Psoas muscle (tissue), 8 donors: ENCODE measurements around the gene QSOX2. TPM values are rescaled to one million over a fixed set of nuclear protein-coding genes. Genes with fewer than 3 reads are reported as not detected.
A peak's percentile ranks its signal among the peaks of the same experiment; 100 is the strongest.

Experiments used
- ATAC-seq, 4 donors: fragments of 200-7000 bp; cut with Tn5 transposase; one replicate each; pipeline ENCODE4 v1.9.1; 2020; ENCODE audit warnings: moderate library complexity in 3 of 4, mild to moderate bottlenecking in 2 of 4
- DNase-seq, 2 donors: peaks; one replicate each; pipeline ENCODE4 v3.0.0-alpha.2; 2020
- H3K27ac ChIP-seq: fragments of 200-600 bp; one replicate; pipeline ENCODE4 v1.8.0; 2022
- H3K27me3 ChIP-seq, 3 donors: fragments of 200-600 bp in 1 of 3; one replicate each; pipeline versions ENCODE4 v1.6.1 to v1.8.0; 2013 to 2022; ENCODE audit warnings: low read length in 2 of 3, mild to moderate bottlenecking in 2 of 3, moderate library complexity in 1 of 3; ENCODE audit not compliant: insufficient read depth in 3 of 3
- H3K36me3 ChIP-seq, 2 donors: fragments of 200-600 bp in 1 of 2; one replicate each; pipeline versions ENCODE4 v1.6.1 to v1.8.0; 2013 to 2022; ENCODE audit warnings: low read depth in 1 of 2, mild to moderate bottlenecking in 1 of 2, moderate library complexity in 1 of 2; ENCODE audit not compliant: insufficient read depth in 1 of 2
- H3K4me1 ChIP-seq: fragments of 200-600 bp; one replicate; pipeline ENCODE4 v1.8.0; 2022
- H3K4me3 ChIP-seq: fragments of 200-600 bp; one replicate; pipeline ENCODE4 v1.8.0; 2022; ENCODE audit warnings: mild to moderate bottlenecking
- H3K9me3 ChIP-seq: fragments of 200-600 bp; one replicate; pipeline ENCODE4 v1.8.0; 2022
- CTCF ChIP-seq: fragments of 200-600 bp; IDR thresholded peaks from one replicate; pipeline ENCODE4 v1.8.0; 2022; ENCODE audit warnings: antibody characterized with exemption
- WGBS, 3 donors: extraction: QIAGEN DNeasy Blood & Tissue Kit; methylation state at CpG; one replicate each; pipeline versions ENCODE4 v1.1.6 to v1.1.7; 2013; 5-methylcytosine and 5-hydroxymethylcytosine counted together
- intact Hi-C, 2 donors: fragments of 100-400 bp; cut with DNase I; formaldehyde crosslinking; loops; one replicate each; pipeline versions ENCODE4 v1.11.0 to v1.14.2; 2022
- long read RNA-seq, 2 donors: library from polyadenylated mRNA; unstranded; transcript quantifications; one replicate each; pipeline ENCODE4 v2.0.0, GENCODE V29; 2021
- polyA plus RNA-seq, 3 donors: library from polyadenylated mRNA; stranded (reverse); fragments of 200-250 nt; gene quantifications; one replicate each; pipeline ENCODE4 v1.2.3, GENCODE V29; 2013
- total RNA-seq, 4 donors: library from RNA; stranded (reverse); fragmentation: NEBNext Ultra II Directional in 2 of 4; extraction: Animal tissue kit (Norgen Biotek cat#: 25700) in 2 of 4; gene quantifications; one replicate each; pipeline versions ENCODE4 v1.2.1 to v1.2.4, GENCODE V29; 2021 to 2023
- donor health status: healthy with polysubstance abuse.
- donor health status: DM: no; HTN: no; CAD: no; lungs with moderate emphysema.
- donor health status: Bipolar disorder and iron deficiency.
- donor health status: healthy.
- donor health status: DM: yes; HTN: yes; CAD: no.
- donor health status: DM: no; HTN: no; CAD: no.
- donor health status: DM: no; HTN: no; CAD: no.
- donor health status: DM: yes; HTN: yes; CAD: no.

Gene QSOX2
- total RNA-seq (1 to 10 TPM; 3.8 to 6.7 (median 5.4) TPM), polyA plus RNA-seq (1 to 10 TPM; 3.6 to 7.5 (median 5.6) TPM)
- long read RNA-seq, donor 1: 0 reads
- long read RNA-seq, donor 2, full-length matches to known transcripts: 1 of 4 reads
- long read RNA-seq, donor 2, partial matches to known transcripts: 0 of 4 reads
- long read RNA-seq, donor 2, other reads (novel, unspliced or antisense): 3 of 4 reads

GRCh38 chr9:136245219-136246150 is at the start of gene QSOX2:
TSS of gene QSOX2 (minus strand) at chr9:136245812. CDS start at chr9:136245803, 9 bp downstream.
- intact Hi-C loops: no loop called here
- WGBS, 3 donors: 0 to 4% (median 1%) methylated on average over 20 to 112 of the region's 112 CpGs

GRCh38 chr9:136295055-136295454 is 49.4 kb upstream of the QSOX2 start:
- Histone ChIP-seq H3K27me3 (peaks cover 0 to 55% (median 14%) of the 10 kb centered on the region in 3 donors), H3K4me3 (no peak overlapping the region), H3K4me1 (no peaks in the 10 kb centered on the region), H3K27ac (no peak overlapping the region), H3K36me3 (no peaks in the 10 kb centered on the region), H3K9me3 (no peaks in the 10 kb centered on the region)
- DNase-seq (no peak), ATAC-seq (no peak)
- no peak for TF ChIP-seq CTCF
- intact Hi-C loops: no loop called here
- 88 to 91% (median 90%) methylated on average over 16 of the region's 16 CpGs for WGBS, 3 donors

More at GRCh38 chr9:136245219-136246150, at the start of gene QSOX2:
- no peaks in the 10 kb centered on the region for H3K9me3 ChIP-seq
- peaks cover 12% of the 10 kb centered on the region for H3K4me1 ChIP-seq
- TF ChIP-seq CTCF: no peak
- peak within 1 kb of the TSS; percentile 88 for H3K4me3 ChIP-seq
- no peaks in the 10 kb centered on the region for H3K27me3 ChIP-seq
- peak; percentile 91 to 97 (median 93) for ATAC-seq
- peak; percentile 85 to 92 for DNase-seq
- H3K36me3 ChIP-seq: no peaks in the 10 kb centered on the region
- H3K27ac ChIP-seq: no peak within 1 kb of the TSS

GRCh38 chr9:136294437-136294836 is 48.8 kb upstream of the QSOX2 start:
- Histone ChIP-seq H3K36me3 (no peaks in the 10 kb centered on the region), H3K27ac (no peak overlapping the region), H3K27me3 (peaks cover 0 to 55% (median 15%) of the 10 kb centered on the region in 3 donors), H3K9me3 (no peaks in the 10 kb centered on the region), H3K4me3 (no peak overlapping the region), H3K4me1 (no peaks in the 10 kb centered on the region)
- 76 to 91% (median 81%) methylated on average over 5 of the region's 5 CpGs for WGBS, 3 donors
- intact Hi-C loops: no loop called here
- ATAC-seq (no peak), DNase-seq (peak in 1 of 2 donors; percentile 26)
- TF ChIP-seq CTCF: no peak

GRCh38 chr9:136293476-136294077 is 48.0 kb upstream of the QSOX2 start:
- Histone ChIP-seq H3K9me3 (no peaks in the 10 kb centered on the region), H3K36me3 (no peaks in the 10 kb centered on the region), H3K27ac (no peak overlapping the region), H3K27me3 (peaks cover 0 to 62% (median 15%) of the 10 kb centered on the region in 3 donors), H3K4me3 (no peak overlapping the region), H3K4me1 (no peaks in the 10 kb centered on the region)
- DNase-seq: peak in 1 of 2 donors; percentile 34
- no peak for ATAC-seq
- WGBS, 3 donors: 83 to 86% (median 83%) methylated on average over 14 of the region's 14 CpGs
- intact Hi-C loops: no loop called here
- no peak for TF ChIP-seq CTCF
